HEK293T (cell line): ENCODE data around the gene BUB3.

Experiments used
- BHLHE40 ChIP-seq: fragments of 450-650 bp; IDR thresholded peaks from 2 replicates; pipeline ENCODE4 v1.6.1; 2016; ENCODE audit warnings: mild to moderate bottlenecking, moderate library complexity, borderline replicate concordance
- CTBP1 ChIP-seq: fragments of 450-650 bp; IDR thresholded peaks from 2 replicates; pipeline ENCODE4 v1.6.1; 2016; ENCODE audit warnings: borderline replicate concordance
- ELF4 ChIP-seq: fragments of 450-650 bp; IDR thresholded peaks from 2 replicates; pipeline ENCODE4 v1.6.1; 2017; ENCODE audit warnings: antibody characterized with exemption
- FOXA1 ChIP-seq: fragments of 450-650 bp; IDR thresholded peaks from 2 replicates; pipeline ENCODE4 v1.6.1; 2016; ENCODE audit warnings: mild to moderate bottlenecking
- FOXK2 ChIP-seq: fragments of 450-650 bp; IDR thresholded peaks from 2 replicates; pipeline ENCODE4 v1.6.1; 2016; ENCODE audit warnings: mild to moderate bottlenecking
- FOXM1 ChIP-seq: fragments of 450-650 bp; IDR thresholded peaks from 2 replicates; pipeline ENCODE4 v1.6.1; 2017; ENCODE audit warnings: mild to moderate bottlenecking, borderline replicate concordance
- HDGF ChIP-seq: fragments of 450-650 bp; IDR thresholded peaks from 2 replicates; pipeline ENCODE4 v1.6.1; 2017; ENCODE audit warnings: antibody characterized with exemption, borderline replicate concordance
- NFRKB ChIP-seq: fragments of 450-650 bp; IDR thresholded peaks from 2 replicates; pipeline ENCODE4 v1.6.1; 2016; ENCODE audit warnings: mild to moderate bottlenecking, moderate library complexity
- SP1 ChIP-seq: fragments of 450-650 bp; IDR thresholded peaks from 2 replicates; pipeline ENCODE4 v1.6.1; 2017
- SUZ12 ChIP-seq: fragments of 450-650 bp; IDR thresholded peaks from 2 replicates; pipeline ENCODE4 v1.6.1; 2016; ENCODE audit warnings: mild to moderate bottlenecking
- TARDBP ChIP-seq: fragments of 450-650 bp; IDR thresholded peaks from 2 replicates; pipeline ENCODE4 v1.6.1; 2016
- ZNF384 ChIP-seq: fragments of 450-650 bp; IDR thresholded peaks from 2 replicates; pipeline ENCODE4 v1.6.1; 2016
- TF ChIP-seq, protein P1 (sequence below): fragments of 450-650 bp; IDR thresholded peaks from 2 replicates; pipeline ENCODE4 v1.6.1; 2016

GRCh38 chr10:123165445-123166072 is 11.4 kb downstream of the BUB3 start:
- TF ChIP-seq FOXA1 (no peak), SP1 (no peak), FOXM1 (no peak), NFRKB (no peak), TARDBP (no peak), FOXK2 (no peak), ELF4 (no peak), SUZ12 (no peak), BHLHE40 (no peak), CTBP1 (no peak), ZNF384 (no peak), HDGF (no peak)
- TF ChIP-seq, protein P1, sequence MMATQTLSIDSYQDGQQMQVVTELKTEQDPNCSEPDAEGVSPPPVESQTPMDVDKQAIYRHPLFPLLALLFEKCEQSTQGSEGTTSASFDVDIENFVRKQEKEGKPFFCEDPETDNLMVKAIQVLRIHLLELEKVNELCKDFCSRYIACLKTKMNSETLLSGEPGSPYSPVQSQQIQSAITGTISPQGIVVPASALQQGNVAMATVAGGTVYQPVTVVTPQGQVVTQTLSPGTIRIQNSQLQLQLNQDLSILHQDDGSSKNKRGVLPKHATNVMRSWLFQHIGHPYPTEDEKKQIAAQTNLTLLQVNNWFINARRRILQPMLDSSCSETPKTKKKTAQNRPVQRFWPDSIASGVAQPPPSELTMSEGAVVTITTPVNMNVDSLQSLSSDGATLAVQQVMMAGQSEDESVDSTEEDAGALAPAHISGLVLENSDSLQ: no peak
